ENCODE data around the gene TRPC4AP. TPM values are rescaled to one million over a fixed set of nuclear protein-coding genes. Genes with fewer than 3 reads are reported as not detected.

Gene TRPC4AP, protein sequence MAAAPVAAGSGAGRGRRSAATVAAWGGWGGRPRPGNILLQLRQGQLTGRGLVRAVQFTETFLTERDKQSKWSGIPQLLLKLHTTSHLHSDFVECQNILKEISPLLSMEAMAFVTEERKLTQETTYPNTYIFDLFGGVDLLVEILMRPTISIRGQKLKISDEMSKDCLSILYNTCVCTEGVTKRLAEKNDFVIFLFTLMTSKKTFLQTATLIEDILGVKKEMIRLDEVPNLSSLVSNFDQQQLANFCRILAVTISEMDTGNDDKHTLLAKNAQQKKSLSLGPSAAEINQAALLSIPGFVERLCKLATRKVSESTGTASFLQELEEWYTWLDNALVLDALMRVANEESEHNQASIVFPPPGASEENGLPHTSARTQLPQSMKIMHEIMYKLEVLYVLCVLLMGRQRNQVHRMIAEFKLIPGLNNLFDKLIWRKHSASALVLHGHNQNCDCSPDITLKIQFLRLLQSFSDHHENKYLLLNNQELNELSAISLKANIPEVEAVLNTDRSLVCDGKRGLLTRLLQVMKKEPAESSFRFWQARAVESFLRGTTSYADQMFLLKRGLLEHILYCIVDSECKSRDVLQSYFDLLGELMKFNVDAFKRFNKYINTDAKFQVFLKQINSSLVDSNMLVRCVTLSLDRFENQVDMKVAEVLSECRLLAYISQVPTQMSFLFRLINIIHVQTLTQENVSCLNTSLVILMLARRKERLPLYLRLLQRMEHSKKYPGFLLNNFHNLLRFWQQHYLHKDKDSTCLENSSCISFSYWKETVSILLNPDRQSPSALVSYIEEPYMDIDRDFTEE
- total RNA-seq (2022) (79.0 and 85.3 TPM in 2 replicates), Bru-seq, nascent RNA (percentile 91 among the genes with signal in this experiment), BruChase-seq, experiment 1, labeled RNA remaining after a 6-hour chase (percentile 85 among the genes with signal in this experiment), BruChase-seq, experiment 2, labeled RNA remaining after a 2-hour chase (percentile 84 among the genes with signal in this experiment)
- long read RNA-seq, transcript TRPC4AP-201 (19 exons, 3,226 nt), result major isoform, 103 of 208 reads
- long read RNA-seq, transcript TRPC4AP-202 (19 exons, 3,138 nt), result minor isoform, 44 of 208 reads
- long read RNA-seq, partial matches to known transcripts, result 15 of 208 reads
- long read RNA-seq, other reads (novel, unspliced or antisense), result 46 of 208 reads

- Mint-ChIP-seq H3K27me3 (ENCODE audit: unreplicated experiment) (no peaks in the 10 kb centered on the region), H3K27ac (ENCODE audit: unreplicated experiment) (peak within 1 kb of the TSS; percentile 93), H3K9me3 (ENCODE audit: low read depth, unreplicated experiment) (no peaks in the 10 kb centered on the region), H3K4me3 (ENCODE audit: low read depth, unreplicated experiment) (peak within 1 kb of the TSS; percentile 75), H3K36me3 (ENCODE audit: insufficient read depth, unreplicated experiment) (peaks cover 31% of the 10 kb centered on the region), H3K4me1 (ENCODE audit: low read depth, unreplicated experiment) (peaks cover 31% of the 10 kb centered on the region)
- BruUV-seq (replicated peaks), result no TSS peak
- peak; percentile 98 for TF ChIP-seq CTCF (IDR thresholded peaks at IDR 0.05; ENCODE audit: unreplicated experiment)
- peak; percentile 95 for DNase-seq
- CTCF ChIA-PET, result interaction anchor here (0.6 to 2.0 kb wide), 11 partner anchors 8 to 219 kb away, joined by 3 to 5 read pairs (median 3); partner anchors contain the start of gene ACSS2
- intact Hi-C loops (cut with micrococcal nuclease; ENCODE audit: unreplicated experiment), result loop anchor here (1.0 to 10.0 kb wide), 2 partner anchors 218 to 258 kb away; partner anchors contain the start of genes ACSS2 and GGT7
Observed at GRCh38 chr20:35092524-35093266, at the start of gene TRPC4AP. TSS of gene TRPC4AP (minus strand) at chr20:35092807. CDS start at chr20:35092781, 26 bp downstream.

GRCh38 chr20:35135867-35136586 is 43.4 kb upstream of the TRPC4AP start:
- DNase-seq, result no peak
- no peak for TF ChIP-seq CTCF (IDR thresholded peaks at IDR 0.05; ENCODE audit: unreplicated experiment)
- peaks cover 68% of the 10 kb centered on the region for H3K36me3 Mint-ChIP-seq (ENCODE audit: insufficient read depth, unreplicated experiment)
- no peaks in the 10 kb centered on the region for H3K4me1 Mint-ChIP-seq (ENCODE audit: low read depth, unreplicated experiment)
- H3K27me3 Mint-ChIP-seq (ENCODE audit: unreplicated experiment), result no peaks in the 10 kb centered on the region
- H3K4me3 Mint-ChIP-seq (ENCODE audit: low read depth, unreplicated experiment), result no peak overlapping the region
- intact Hi-C loops (cut with micrococcal nuclease; ENCODE audit: unreplicated experiment), result no loop called here
- CTCF ChIA-PET, result no interaction called here
- BruUV-seq (replicated peaks), result no TSS peak
- H3K27ac Mint-ChIP-seq (ENCODE audit: unreplicated experiment), result no peak overlapping the region
- no peaks in the 10 kb centered on the region for H3K9me3 Mint-ChIP-seq (ENCODE audit: low read depth, unreplicated experiment)

DNA sequence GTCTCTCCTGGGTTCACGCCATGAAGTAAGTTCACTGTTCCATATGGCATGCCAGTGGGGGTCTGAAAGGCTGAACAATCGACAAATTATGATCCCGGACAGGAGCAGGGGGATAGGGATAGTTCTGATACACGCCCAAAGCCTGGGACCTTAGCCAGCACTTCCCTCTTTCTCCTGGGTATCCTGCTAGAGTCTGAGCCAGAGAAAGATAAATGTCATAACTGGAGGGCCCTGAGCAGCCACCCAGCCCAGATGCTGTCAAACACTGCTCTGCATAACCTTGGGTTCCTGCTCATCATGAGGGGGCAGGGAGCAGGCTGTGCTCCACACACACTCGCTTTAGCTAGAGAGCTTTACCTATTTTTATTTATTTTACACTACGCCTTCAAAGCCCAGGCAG is 42.3 kb upstream of the TRPC4AP start:
- CTCF ChIA-PET, result interaction anchor here (1.6 kb wide), 1 partner anchor 10 kb away, joined by 4 read pairs; no protein-coding TSS in a partner anchor
- H3K27ac Mint-ChIP-seq (ENCODE audit: unreplicated experiment), result no peak overlapping the region
- no peaks in the 10 kb centered on the region for H3K4me1 Mint-ChIP-seq (ENCODE audit: low read depth, unreplicated experiment)
- no TSS peak for BruUV-seq (replicated peaks)
- no peaks in the 10 kb centered on the region for H3K9me3 Mint-ChIP-seq (ENCODE audit: low read depth, unreplicated experiment)
- no peak for TF ChIP-seq CTCF (IDR thresholded peaks at IDR 0.05; ENCODE audit: unreplicated experiment)
- peaks cover 56% of the 10 kb centered on the region for H3K36me3 Mint-ChIP-seq (ENCODE audit: insufficient read depth, unreplicated experiment)
- DNase-seq, result no peak
- H3K4me3 Mint-ChIP-seq (ENCODE audit: low read depth, unreplicated experiment), result no peak overlapping the region
- intact Hi-C loops (cut with micrococcal nuclease; ENCODE audit: unreplicated experiment), result no loop called here
- no peaks in the 10 kb centered on the region for H3K27me3 Mint-ChIP-seq (ENCODE audit: unreplicated experiment)
